Thyroid gland (tissue), 4 donors: ENCODE results near the gene BMPR1B.

Experiments used
- CTCF ChIP-seq, 6 experiments: fragments of 200-600 bp in 3 of 6; fragments of 450-650 bp in 3 of 6; sonication (generic) in 3 of 6; IDR thresholded peaks; one replicate each; pipeline ENCODE4 v1.5.1; 2016 to 2019; ENCODE audit warnings: antibody characterized with exemption in 6 of 6, mild to moderate bottlenecking in 2 of 6, inconsistent platforms in 1 of 6, moderate library complexity in 1 of 6
- POLR2A ChIP-seq, 2 donors: fragments of 450-650 bp; IDR thresholded peaks; one replicate each; pipeline ENCODE4 v1.6.1; 2017; ENCODE audit warnings: antibody characterized with exemption in 2 of 2, mild to moderate bottlenecking in 2 of 2, moderate library complexity in 1 of 2

DNA sequence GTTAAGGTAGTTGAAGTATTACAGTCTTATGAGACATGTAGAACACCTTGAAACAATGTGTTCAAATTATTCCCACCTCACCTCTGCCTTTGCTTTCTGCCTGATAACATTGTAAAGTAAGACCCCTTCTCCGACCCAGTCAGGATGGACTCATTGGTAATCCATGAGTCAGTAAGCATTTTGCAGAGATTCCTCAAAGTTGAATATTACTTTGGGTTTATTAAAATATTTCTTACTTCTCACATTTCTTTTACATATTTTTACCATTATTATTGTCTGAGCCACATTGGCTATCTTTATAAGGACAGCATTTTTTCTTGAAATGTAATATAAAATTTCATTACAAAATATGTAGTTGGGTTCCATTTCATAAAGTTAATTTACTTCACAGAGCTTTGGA lies 201.6 kb downstream of the BMPR1B start:
- TF ChIP-seq CTCF (IDR thresholded peaks at IDR 0.05) (no peak), POLR2A (IDR thresholded peaks at IDR 0.05) (no peak)
